Effector memory CD8-positive, alpha-beta T cell (primary cell): ENCODE results near the gene TDP2.
"Not testable (repeated sequence)": the region's sequence is repeated elsewhere in the genome, so short reads cannot be mapped to it uniquely, and the experiment has no call there.

Experiments
- ATAC-seq: fragments of 150-1000 bp; cut with Tn5 transposase; replicated peaks from 2 replicates; pipeline ENCODE4 v1.10.0; 2021; ENCODE audit warnings: mild to moderate bottlenecking, moderate library complexity
- DNase-seq, 3 experiments: peaks; one replicate each; pipeline ENCODE4 v3.0.0; 2021
- H3K27ac Mint-ChIP-seq, 2 donors: one replicate each; pipeline ENCODE4 v1.8.0; 2022; ENCODE audit warnings: mild to moderate bottlenecking in 2 of 2, mixed read lengths in 2 of 2, moderate library complexity in 2 of 2
- H3K27me3 Mint-ChIP-seq, 2 donors: one replicate each; pipeline ENCODE4 v1.8.0; 2022; ENCODE audit warnings: mixed read lengths in 2 of 2
- H3K36me3 Mint-ChIP-seq: one replicate; pipeline ENCODE4 v1.8.0; 2022; ENCODE audit warnings: mild to moderate bottlenecking, moderate library complexity, mixed read lengths; ENCODE audit not compliant: insufficient read depth
- H3K4me1 Mint-ChIP-seq, 2 donors: one replicate each; pipeline ENCODE4 v1.8.0; 2022; ENCODE audit warnings: low read depth in 2 of 2, mixed read lengths in 2 of 2
- H3K4me3 Mint-ChIP-seq, 2 donors: one replicate each; pipeline ENCODE4 v1.8.0; 2022; ENCODE audit warnings: mild to moderate bottlenecking in 2 of 2, mixed read lengths in 2 of 2, moderate library complexity in 2 of 2
- H3K9me3 Mint-ChIP-seq, 2 donors: one replicate each; pipeline ENCODE4 v1.8.0; 2022; ENCODE audit warnings: mixed read lengths in 2 of 2
- total RNA-seq, 9 experiments: gene quantifications; one replicate each; lab custom pipeline; 2026; lab: John Stamatoyannopoulos, UW

Gene TDP2, protein sequence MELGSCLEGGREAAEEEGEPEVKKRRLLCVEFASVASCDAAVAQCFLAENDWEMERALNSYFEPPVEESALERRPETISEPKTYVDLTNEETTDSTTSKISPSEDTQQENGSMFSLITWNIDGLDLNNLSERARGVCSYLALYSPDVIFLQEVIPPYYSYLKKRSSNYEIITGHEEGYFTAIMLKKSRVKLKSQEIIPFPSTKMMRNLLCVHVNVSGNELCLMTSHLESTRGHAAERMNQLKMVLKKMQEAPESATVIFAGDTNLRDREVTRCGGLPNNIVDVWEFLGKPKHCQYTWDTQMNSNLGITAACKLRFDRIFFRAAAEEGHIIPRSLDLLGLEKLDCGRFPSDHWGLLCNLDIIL
- total RNA-seq = 25.5 to 78.0 (median 54.6) reads per million in 9 experiments

DNA sequence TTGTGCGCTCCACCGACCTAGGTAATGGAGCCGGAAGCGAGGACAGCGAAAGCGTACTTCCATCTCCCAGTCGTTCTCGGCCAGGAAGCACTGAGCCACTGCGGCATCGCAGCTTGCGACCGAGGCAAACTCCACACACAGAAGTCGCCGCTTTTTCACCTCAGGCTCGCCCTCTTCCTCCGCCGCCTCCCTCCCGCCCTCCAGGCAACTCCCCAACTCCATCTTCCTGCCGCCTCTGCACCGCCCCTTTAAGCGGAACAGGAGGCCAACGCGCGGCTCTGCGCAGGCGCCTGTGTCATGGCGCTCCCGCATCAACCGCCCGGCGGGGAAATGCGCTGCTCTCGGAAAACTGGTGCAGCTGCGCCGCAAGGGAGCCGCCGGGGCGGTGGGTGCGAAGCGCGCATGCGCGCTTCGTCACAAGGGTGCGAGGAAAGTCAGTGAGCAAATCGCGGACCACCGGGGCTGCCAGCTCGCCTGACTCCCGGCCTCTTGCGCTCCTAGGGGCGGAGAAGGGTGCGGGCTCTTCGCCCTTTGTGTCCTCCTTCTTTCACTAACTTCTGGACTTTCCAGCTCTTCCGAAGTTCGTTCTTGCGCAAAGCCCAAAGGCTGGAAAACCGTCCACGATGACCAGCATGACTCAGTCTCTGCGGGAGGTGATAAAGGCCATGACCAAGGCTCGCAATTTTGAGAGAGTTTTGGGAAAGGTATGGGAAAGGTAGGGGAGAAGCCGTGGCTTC lies at the start of gene TDP2, which contains the start of gene ACOT13:
Gene TDP2, minus strand, starts transcription at position 259 of the 737 bp plus-strand sequence. Its CDS starts 37 bp downstream, at position 222.
Gene ACOT13, plus strand, starts transcription at position 437 of the 737 bp plus-strand sequence. Its CDS starts 187 bp downstream, at position 624.
- Mint-ChIP-seq H3K27me3 (no peaks in the 10 kb centered on the region), H3K4me3 (peak within 1 kb of the TSS; percentile 97 to 98), H3K36me3 (peaks cover 26% of the 10 kb centered on the region), H3K27ac (peak within 1 kb of the TSS; percentile 95 to 96), H3K4me1 (peaks cover 37 to 51% of the 10 kb centered on the region in 2 donors), H3K9me3 (no peaks in the 10 kb centered on the region)
- DNase-seq (peak; percentile 93 to 96 (median 94)), ATAC-seq (peak; percentile 89)

DNA sequence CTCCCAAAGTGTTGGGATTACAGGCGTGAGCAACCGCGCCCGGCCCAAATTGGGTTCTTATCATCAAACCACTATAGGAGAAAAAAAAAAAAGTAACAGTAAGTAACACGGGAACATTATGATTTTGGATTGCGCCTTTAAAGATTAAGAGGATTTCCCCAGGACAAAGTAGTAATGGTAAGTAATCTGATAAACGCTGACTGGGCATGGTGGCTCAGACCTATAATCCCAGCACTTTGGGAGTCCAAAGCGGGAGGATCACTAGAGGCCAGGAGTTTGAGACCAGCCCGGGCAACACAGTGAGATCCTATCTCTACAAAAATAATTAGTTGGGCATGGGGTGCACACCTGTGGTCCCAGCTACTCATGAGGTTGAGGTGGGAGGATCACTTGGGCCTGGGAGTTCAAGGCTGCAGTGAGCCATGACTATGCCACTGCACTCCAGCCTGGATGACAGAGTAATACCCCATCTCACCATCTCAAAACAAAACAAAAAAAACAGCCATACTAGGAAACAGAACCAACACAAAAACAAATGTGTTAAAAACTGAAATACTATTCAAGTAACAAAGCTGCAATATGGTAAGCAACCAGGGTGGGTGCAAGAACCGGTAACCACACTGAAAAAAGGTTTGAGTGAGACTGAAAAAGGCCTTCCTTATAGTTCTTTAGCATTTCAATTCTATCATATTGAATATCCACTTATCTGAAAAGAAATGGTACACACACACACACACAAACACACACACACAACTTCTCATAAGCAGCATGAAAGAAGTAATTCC lies 44.0 kb upstream of the TDP2 start:
- H3K36me3 Mint-ChIP-seq = peaks cover 97% of the 10 kb centered on the region
- no peak for DNase-seq
- peak; percentile 41 for ATAC-seq
- no peaks in the 10 kb centered on the region for H3K27me3 Mint-ChIP-seq
- H3K9me3 Mint-ChIP-seq = no peaks in the 10 kb centered on the region
- peaks cover 29 to 54% of the 10 kb centered on the region in 2 donors for H3K4me1 Mint-ChIP-seq
- H3K27ac Mint-ChIP-seq = peak overlapping the region; percentile 49 to 87
- peak overlapping the region in 1 of 2 donors; percentile 59 for H3K4me3 Mint-ChIP-seq

DNA sequence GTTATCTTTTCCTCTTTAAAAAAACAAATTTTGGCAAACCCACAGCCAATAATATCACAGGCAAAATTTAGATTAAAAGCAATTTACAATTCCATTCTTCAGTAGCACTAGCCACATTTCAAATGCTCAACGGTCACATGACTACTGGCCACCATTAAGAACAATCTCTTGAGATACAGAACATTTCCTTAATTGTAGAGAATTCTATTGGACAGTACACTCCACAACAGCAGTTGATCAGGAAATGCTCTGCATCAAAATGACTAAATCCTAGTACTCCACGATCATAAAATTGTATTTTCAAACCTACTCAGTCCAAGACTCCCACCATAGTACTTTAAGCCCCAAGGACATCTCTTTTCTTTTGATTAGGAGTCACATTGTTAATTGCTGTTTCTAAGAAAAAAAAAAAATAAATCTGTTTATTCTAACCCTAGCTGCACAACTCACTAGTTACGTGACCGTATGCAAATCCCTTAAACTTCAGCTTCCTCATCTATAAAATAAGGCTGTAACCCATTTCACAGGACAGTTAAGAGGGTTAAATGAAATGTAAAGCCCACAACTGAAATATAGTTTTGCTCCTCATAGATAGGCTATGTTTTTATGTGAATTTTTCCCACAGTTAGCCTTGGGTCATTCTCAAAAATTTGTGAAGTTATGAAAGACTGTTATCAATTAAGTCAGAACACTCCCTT lies 42.5 kb upstream of the TDP2 start:
- no peak for ATAC-seq

DNA sequence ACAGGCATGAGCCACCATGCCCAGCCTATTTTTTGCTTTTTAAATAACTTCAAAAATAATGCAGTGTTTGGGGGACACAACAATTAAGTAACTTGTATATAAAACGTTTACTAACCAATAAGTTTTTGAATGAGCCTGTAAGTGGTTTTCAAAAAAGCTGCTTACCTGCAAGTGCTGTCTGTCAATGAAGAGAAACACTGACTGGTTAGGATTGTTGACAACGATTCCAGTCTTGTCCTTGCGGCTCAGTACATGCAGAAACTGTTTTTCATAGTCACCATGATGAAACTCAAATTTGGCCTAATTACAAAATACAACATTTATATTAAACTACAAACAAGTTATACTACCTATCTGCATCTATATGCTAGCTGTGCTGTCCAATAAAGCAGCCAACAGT lies 41.9 kb upstream of the TDP2 start:
- no peak for ATAC-seq
- H3K27ac Mint-ChIP-seq = peak overlapping the region; percentile 62 to 63
- peaks cover 95% of the 10 kb centered on the region for H3K36me3 Mint-ChIP-seq
- no peak for DNase-seq
- no peak overlapping the region for H3K4me3 Mint-ChIP-seq
- H3K9me3 Mint-ChIP-seq = no peaks in the 10 kb centered on the region
- no peaks in the 10 kb centered on the region for H3K27me3 Mint-ChIP-seq
- peaks cover 17 to 48% of the 10 kb centered on the region in 2 donors for H3K4me1 Mint-ChIP-seq

More for the DNA sequence above, 42.5 kb upstream of the TDP2 start:
- H3K27me3 Mint-ChIP-seq = no peaks in the 10 kb centered on the region
- DNase-seq = no peak
- peak overlapping the region; percentile 23 to 62 for H3K27ac Mint-ChIP-seq
- H3K9me3 Mint-ChIP-seq = no peaks in the 10 kb centered on the region
- H3K36me3 Mint-ChIP-seq = peaks cover 97% of the 10 kb centered on the region
- no peak overlapping the region for H3K4me3 Mint-ChIP-seq
- peaks cover 20 to 49% of the 10 kb centered on the region in 2 donors for H3K4me1 Mint-ChIP-seq

DNA sequence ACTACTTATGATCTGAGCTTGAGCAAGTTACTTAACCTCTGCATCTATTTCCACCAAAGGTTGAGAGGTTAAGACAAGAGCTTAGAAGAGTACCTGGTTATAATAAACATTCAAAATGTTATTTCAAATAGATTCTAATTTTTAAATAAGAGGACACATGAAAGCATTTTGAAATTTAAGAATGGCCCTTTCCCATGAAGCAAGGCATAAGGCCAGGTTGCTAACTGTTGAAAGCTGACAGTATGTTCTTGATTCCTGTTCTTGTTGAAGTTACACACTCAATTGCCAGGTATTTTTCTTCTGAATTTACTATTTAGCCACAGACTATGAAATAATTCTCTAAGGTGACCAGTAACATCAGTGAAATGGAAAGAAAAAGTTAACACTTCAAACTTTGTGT lies 37.8 kb upstream of the TDP2 start:
- peaks cover 9 to 24% of the 10 kb centered on the region in 2 donors for H3K4me1 Mint-ChIP-seq
- peak overlapping the region in 1 of 2 donors; percentile 20 for H3K27ac Mint-ChIP-seq
- no peaks in the 10 kb centered on the region for H3K9me3 Mint-ChIP-seq
- DNase-seq = no peak
- H3K4me3 Mint-ChIP-seq = no peak overlapping the region
- no peak for ATAC-seq
- peaks cover 63% of the 10 kb centered on the region for H3K36me3 Mint-ChIP-seq
- no peaks in the 10 kb centered on the region for H3K27me3 Mint-ChIP-seq

DNA sequence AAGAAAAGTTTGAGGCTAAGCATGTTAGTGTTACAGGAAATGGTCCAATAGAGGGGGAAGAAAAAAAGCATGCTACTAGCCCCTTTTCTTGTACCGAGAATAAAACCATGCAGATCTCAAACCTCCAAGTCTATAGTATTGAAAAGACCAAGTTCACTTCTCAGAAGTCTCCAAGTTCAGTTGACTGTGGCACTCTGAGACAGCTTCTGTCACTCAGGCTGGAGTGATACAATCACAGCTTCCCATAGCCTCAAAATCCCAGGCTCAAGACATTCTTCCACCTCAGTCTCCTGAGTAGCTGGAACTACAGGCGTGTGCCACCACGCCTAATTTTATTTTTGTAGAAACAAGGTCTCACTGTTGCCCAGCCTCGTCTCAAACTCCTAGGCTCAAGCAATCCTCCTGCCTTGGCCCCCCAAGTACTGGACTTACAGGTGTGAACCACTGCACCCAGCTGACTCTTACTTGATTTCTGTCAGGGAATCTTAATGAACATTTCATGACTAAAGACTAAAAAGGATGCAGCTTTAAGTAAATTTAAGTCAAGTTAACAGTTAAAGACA lies 36.1 kb upstream of the TDP2 start:
- no peaks in the 10 kb centered on the region for H3K9me3 Mint-ChIP-seq
- ATAC-seq = no peak
- H3K4me3 Mint-ChIP-seq = no peak overlapping the region
- H3K27ac Mint-ChIP-seq = peak overlapping the region; percentile 20 to 57
- no peak for DNase-seq
- no peaks in the 10 kb centered on the region for H3K27me3 Mint-ChIP-seq
- H3K4me1 Mint-ChIP-seq = peaks cover 9 to 28% of the 10 kb centered on the region in 2 donors
- peaks cover 47% of the 10 kb centered on the region for H3K36me3 Mint-ChIP-seq

DNA sequence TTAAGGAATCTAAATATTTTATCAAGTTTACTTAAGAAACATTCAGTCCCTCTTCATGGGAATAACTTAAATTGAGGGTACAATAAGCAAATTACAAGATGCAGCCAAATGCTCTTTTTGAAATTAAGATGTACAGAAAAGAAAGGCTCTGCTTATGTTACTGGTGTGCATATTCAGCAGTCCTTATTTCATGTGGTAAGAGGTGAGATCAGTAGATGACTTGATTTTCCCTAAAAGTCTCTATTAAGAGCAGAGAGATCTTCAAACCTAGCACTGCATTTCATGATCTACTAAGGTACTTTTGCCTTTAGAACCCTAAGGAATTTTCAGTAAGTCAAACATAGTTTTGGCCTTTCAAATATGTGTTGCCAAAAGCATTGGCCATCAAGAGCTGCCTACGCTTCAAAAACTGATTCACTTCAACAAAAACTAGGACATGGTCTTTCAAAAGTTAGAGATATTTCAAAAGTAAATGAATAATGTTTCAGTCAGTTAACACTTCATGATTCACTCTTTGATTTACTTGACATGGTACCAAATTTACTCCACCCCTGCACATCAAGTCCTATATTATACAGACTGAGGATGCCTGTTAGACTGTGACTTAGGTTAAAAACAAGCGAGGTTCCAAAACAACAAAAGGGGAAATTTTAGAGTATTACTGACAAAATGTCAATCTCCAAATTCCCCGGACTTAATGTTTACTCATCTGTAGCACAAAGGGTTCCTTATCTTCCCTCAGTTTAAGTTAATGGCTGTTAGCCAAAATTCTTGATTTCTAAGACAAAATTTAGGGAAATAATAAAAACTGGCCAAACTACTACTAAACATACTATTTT lies 33.0 kb upstream of the TDP2 start:
- ATAC-seq (no peak), DNase-seq (no peak)
- Mint-ChIP-seq H3K4me3 (no peak overlapping the region), H3K9me3 (no peaks in the 10 kb centered on the region), H3K27ac (peak overlapping the region in 1 of 2 donors; percentile 42), H3K27me3 (no peaks in the 10 kb centered on the region), H3K36me3 (peaks cover 16% of the 10 kb centered on the region), H3K4me1 (peaks cover 10 to 24% of the 10 kb centered on the region in 2 donors)

DNA sequence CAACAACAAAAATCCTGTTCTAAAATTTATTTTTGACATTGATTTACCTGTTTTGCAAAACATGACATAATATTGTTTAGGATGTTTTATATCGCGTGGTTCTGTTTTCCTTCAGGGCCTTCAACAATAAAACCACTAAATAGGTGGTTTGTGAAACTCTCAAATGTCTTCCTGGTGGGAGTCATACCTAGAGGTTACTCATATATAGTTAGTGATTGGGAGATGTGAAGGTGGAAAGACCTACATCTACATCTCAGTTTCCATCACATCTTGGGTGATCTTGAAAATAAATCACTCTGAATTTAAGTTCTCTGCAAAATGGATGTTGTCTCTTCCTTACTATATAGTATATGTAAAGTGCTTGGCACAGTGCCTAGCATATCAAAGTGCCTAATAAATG lies 29.4 kb upstream of the TDP2 start:
- ATAC-seq = no peak
- H3K4me3 Mint-ChIP-seq = no peak overlapping the region
- H3K27ac Mint-ChIP-seq = no peak overlapping the region
- H3K9me3 Mint-ChIP-seq = no peaks in the 10 kb centered on the region
- H3K4me1 Mint-ChIP-seq = peaks cover 1 to 18% of the 10 kb centered on the region in 2 donors
- no peak for DNase-seq
- no peaks in the 10 kb centered on the region for H3K27me3 Mint-ChIP-seq
- no peaks in the 10 kb centered on the region for H3K36me3 Mint-ChIP-seq

DNA sequence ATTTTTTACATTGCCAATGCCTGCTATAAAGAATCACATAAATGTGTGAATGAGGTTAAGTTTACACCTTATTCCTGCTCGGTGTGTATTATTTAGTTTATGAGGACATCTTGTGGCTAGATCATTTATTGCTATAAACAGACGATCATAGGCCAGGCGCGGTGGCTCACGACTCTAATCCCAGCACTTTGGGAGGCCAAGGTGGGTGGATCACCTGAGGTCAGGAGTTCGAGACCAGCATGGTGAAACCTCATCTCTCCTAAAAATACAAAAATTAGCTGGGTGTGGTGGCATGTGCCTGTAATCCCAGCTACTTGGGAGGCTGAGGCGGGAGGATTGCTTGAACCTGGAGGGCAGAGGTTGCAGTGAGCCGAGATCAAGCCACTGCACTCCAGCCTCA lies 28.9 kb upstream of the TDP2 start:
- ATAC-seq = peak; percentile 89
- H3K27me3 Mint-ChIP-seq, H3K9me3 Mint-ChIP-seq, H3K4me3 Mint-ChIP-seq, H3K36me3 Mint-ChIP-seq: not testable (repeated sequence)
- DNase-seq = peak; percentile 8 to 21 (median 11)
- Mint-ChIP-seq H3K4me1 (peaks cover 1 to 18% of the 10 kb centered on the region in 2 donors), H3K27ac (peak overlapping the region in 1 of 2 donors; percentile 47)

DNA sequence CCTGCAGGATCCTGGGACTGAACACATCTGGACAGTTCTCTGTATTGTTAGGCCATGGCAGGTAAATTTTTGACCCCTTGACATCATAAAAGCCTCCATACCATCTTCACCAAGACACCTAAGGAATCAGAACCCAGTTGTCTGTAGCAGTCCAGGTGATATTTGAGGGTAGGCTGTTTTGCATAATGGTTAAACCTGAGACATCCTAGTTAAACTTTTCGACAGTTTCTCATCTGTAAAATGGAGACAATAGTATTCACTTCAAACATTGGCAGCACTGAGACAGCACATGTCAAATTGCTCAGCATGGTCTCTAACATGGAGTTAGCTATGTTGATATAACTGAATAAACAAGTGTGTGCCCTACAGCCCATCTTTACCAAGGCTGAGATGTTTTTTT lies 27.5 kb upstream of the TDP2 start:
- H3K4me3 Mint-ChIP-seq = no peak overlapping the region
- H3K36me3 Mint-ChIP-seq = no peaks in the 10 kb centered on the region
- peaks cover 1 to 18% of the 10 kb centered on the region in 2 donors for H3K4me1 Mint-ChIP-seq
- no peaks in the 10 kb centered on the region for H3K9me3 Mint-ChIP-seq
- no peak for DNase-seq
- no peak overlapping the region for H3K27ac Mint-ChIP-seq
- H3K27me3 Mint-ChIP-seq = no peaks in the 10 kb centered on the region
- ATAC-seq = no peak

DNA sequence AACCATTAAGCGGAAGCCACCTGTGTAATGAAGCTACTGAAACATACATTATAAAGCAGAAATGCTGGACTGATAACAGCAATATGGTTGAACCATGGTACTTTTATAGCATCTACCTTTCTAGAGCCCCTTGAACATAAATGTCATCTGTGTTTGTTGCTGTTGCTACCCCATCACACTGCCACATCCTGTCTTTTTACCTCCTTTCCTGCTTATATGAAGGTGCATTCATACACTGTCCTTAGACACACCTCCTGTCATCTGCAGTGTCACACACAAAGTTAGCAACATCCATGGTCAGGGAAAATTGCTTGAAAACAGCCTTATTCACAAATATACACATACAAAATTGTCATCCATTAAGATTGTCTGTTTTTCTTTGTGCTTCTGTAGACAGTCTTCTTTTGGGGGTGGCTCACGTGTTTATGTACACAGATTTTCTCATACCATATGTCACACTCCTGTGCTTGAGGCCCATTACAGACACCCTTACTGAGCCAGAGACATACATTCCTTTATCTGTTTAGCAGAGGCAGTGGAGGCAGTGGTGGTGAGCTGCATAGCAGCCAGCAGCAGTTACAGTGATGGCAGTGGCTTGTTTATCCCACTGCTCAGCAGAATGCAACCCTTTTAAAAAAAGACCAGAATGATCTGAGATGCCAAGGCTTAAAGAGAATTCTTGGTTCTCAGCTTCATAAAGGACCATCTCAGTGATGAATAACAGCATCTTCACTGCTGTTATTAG lies 26.3 kb upstream of the TDP2 start:
- ATAC-seq = no peak
- no peak for DNase-seq
- H3K36me3 Mint-ChIP-seq = no peaks in the 10 kb centered on the region
- no peak overlapping the region for H3K4me3 Mint-ChIP-seq
- H3K9me3 Mint-ChIP-seq = no peaks in the 10 kb centered on the region
- no peaks in the 10 kb centered on the region for H3K27me3 Mint-ChIP-seq
- peaks cover 1 to 15% of the 10 kb centered on the region in 2 donors for H3K4me1 Mint-ChIP-seq
- H3K27ac Mint-ChIP-seq = peak overlapping the region in 1 of 2 donors; percentile 45
